HG03575 (cell line): ENCODE results near the gene PSMB7.

ENCODE experiments used
- ATAC-seq: cut with Tn5 transposase; IDR thresholded peaks from one replicate; pipeline ENCODE4 v1.9.1; 2021; ENCODE audit not compliant: unreplicated experiment, insufficient number of reproducible peaks, low FRiP score; ENCODE audit errors: extremely low read depth

PSMB7 gene

DNA sequence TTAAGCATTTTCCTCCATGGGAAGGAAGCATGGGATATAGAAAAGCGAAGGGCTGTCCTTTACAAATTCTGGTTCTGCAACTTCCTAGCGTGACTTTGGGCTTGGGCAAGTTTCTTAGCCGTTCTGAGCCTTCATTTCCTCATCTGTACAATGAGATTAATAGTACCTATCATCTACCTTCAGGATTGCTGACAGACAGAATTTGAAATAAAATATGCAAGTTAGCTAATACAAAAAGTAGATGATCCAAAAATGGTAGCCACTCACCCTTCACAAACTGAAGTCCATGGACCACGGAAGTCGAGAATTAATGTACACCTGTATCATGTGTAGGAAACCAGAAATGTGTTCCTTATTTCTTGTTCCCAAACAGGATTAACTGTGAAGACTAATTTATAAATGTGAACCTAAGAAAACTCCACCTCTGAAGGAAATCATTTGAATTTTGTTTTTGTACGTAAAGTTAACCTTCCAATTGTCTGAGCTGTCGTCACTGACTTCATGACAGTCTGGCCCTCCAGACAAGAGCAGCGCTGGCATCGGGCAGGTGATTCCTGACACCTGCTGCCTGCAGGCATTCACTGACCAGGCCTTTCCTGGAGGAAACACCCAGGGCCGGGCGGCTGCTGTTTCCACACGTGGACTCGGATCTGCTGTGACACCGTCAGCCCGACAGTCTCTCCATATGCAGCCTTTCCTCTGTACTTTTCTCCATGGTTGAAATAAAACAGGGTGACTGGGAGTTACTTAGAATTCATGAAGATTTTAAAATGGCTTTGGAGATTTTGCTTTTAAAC, 63.4 kb downstream of the PSMB7 start:
- ATAC-seq = no peak

GRCh38 chr9:124350494-124351263, 64.6 kb downstream of the PSMB7 start:
- ATAC-seq = no peak

GRCh38 chr9:124349675-124350493, 65.4 kb downstream of the PSMB7 start:
- ATAC-seq = no peak

- ATAC-seq = no peak
Measured at GRCh38 chr9:124349267-124349666, 66.0 kb downstream of the PSMB7 start.

- ATAC-seq = no peak
Measured at GRCh38 chr9:124348831-124349230, 66.4 kb downstream of the PSMB7 start.

DNA sequence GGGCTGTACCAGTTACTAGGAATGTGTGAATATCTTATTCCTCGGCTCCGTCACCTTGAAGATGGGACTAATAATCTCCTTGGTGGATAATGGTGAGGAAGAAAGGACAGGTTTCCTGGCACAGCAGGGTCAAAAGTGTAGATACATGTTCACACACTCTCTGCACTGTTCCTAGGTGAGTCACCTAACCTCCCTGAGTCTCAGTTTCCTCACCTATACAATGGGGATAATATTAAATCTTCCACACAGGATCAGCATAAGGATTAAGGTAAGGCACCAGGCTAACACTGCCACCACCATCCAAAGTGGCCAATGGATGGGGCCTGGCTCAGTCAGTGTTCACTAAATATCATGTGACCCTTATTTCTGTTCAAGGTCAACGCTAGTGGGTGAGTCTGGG, 66.9 kb downstream of the PSMB7 start:
- no peak for ATAC-seq

- no peak for ATAC-seq
Measured at GRCh38 chr9:124347968-124348358, 67.3 kb downstream of the PSMB7 start.

DNA sequence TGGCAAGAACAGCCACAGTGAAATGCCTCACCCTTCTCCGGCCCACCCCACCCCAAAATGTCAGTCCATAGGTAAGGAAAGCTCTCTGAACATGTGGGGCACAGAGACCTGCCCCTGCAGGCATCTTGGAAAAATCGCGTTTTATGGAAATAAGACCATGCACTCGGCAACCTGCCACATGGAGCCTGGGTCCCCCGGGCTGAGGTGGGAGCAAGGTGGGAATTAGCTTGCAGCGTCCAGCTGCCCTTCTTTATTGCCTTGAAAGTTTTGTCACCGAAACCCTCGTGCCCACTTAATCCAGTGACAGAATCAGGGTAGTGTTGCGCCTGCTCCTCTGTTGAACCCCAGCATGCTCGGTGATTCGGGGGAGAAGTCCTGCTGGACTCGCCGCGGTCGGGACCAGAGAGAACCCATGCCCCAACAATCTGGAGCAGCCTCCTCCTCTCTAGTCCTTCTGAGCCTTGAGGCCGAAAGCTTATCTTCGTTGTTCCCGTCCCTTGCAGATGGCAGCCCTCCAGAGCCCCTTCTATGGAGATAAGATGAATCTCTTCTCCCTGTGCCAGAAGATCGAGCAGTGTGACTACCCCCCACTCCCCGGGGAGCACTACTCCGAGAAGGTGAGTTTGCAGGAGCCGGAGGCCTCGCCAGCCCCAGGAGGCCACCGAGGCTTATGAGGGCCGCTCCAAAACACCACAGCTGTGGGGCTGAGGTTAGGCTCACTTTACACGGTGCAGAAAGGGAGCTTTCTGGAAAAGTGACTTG, 67.9 kb downstream of the PSMB7 start:
- no peak for ATAC-seq

DNA sequence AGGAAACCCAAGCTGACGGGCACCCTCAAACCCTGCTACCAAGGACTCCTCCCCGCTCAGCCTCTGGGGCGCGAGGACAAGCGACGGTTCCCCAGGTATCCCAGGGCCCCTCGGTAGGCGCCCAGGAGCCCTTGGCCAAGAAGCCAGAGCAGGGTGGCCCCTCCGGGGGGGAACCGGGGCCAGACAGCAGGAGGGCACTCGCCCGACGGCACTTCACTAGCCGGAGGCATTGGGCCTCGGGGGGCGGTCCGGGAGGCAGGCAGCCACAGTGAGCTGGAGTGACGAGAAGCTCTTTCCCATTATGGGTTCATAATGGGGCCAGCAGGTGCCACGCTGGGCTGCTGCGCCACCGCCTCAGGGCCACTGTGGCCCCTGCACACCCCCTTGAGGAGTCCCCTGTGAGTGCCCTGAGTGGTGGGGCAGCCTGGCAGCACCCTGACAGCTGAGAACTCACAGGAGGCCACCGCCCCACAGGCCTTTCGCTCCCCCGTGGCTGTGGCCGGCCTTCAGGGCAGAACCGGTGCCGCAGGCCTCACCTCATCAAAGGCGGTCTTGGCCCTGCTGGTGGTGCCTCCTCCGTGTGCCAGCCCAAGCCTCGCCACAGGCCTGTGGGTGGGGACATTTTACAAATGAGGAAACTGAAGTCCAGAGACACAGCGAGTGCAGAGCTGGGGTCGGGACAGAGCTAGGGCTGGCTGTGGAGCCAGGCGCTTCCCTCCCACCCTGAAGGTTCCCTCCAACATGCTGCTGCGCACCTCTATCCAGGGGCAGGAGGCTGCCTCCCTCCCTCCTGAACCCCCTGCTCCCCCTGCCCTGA, 68.7 kb downstream of the PSMB7 start:
- ATAC-seq = no peak

DNA sequence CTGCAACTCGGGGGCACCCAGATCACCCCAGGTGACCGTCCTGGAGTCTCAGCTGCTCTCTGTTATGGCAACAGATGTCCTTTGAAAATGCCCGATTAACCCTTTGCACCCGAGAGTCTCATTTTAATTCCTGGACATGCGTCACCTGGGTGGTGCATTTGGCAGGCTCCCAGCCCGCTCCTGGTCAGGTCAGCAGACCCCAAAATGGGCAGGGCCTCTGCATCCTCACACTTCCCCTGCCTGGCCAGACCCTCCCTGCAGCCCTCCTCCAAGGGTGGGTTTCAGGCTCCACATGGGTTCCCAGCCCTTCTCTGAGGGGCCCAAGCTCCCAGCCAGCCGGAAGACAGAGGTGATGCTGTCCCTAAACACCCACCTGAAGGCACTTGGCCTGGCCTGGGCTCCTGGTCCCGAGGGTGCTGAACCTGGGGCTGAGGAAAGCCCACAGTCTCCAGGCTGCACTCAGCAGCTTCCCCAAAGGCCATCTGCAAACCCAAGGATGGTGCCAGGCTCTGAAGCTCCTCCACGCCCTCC, 69.4 kb downstream of the PSMB7 start:
- ATAC-seq = no peak

DNA sequence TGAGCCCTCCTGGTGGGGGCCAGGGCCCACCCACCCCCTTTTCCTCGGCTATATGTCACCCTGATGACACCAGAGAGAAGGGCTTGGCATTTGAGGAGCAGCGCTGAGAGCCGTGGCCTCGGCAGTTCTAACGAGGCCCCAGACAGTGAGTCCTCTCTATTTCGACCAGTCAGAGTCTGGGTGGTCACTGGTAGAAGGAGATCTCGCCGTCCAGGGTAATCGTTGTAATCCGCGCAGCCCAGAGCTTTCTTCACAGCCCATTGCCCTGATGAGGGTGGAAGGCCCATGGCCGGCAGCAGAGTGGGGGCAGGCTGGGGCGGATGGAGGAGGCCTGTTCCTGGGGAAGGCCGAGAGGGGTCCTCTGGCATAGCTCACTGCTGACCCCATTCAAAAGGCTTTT, 70.2 kb downstream of the PSMB7 start:
- ATAC-seq = no peak

DNA sequence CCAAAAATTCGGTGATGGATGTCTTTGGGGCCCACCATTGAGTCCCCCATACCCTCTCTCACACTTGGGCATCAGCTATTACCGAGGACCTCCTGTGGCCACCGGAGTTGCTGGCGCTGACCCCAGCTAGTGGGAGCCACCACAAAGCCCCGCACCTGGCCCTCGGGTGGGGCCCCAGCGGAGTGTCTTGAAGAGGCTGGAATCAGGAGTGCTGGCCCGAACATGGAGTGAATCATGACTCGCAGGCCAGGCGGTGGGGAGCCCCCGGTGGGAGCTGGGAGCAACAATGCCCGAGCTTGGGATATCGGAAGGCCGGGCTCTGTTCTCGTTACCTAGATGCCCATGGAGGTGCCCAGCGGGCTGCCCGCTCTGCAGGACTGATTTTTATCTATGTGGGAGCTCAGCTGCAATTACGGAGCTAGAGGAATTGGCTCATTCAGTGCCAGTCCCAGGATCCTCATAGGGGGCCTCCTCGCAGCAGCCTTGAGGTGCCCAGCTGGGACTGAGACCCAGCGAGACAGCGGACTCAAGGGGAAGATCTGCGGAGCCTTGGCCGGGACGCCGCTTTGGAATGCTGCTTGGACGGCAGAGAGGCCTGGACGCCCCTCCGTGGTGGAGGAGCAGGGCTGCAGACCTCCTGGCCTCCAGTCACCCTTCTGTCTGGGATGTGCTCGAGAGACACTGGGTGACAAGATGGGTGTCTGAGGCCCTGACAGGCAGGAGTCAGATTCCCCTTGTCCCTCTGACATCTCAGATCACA, 70.8 kb downstream of the PSMB7 start:
- ATAC-seq = no peak

DNA sequence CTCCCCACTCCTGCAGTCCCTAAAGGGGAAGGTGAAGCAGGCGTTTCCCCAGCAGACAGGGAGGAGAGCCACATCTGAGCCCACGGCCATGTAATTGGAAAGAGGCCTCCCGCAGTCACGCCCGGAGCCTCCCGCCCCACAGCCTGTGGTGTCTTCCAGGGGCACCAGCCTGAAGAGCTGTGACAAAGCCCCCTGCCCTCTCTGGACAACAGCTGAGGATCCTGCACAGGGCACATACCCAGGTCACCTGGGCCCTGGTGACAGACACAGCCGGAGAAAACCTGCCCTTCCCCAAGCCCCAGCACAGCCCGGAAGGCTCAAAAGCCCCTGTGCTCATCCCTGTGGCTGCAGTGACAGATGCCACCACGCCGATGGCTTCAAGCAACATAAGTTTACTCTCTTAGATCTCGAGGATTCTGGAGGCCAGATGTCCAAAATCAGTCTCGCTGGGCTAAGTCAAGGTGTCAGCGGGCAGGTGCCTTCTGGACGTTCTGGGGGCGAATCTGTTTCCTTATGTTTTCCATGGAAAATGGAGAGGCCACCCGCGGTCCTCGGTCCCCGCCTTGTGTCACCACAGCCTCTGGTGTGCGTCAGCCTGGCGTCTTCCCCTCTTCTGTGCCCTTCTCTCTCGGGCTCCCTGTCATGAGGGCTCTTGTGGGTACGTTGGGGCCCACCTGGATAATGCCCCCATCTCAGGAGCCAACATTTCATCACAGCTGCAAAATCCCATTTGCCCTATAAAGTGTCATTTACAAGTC, 71.5 kb downstream of the PSMB7 start:
- no peak for ATAC-seq

GRCh38 chr9:124342776-124343485, 72.3 kb downstream of the PSMB7 start:
- ATAC-seq = no peak

- ATAC-seq = no peak
Measured at GRCh38 chr9:124342402-124342775, 72.9 kb downstream of the PSMB7 start.
